SK-N-SH (cell line): Measurements from ENCODE around the gene WNK2.

ENCODE experiments used
- CTCF ChIP-seq: fragments of 200-600 bp; sonication (generic); IDR thresholded peaks from 2 replicates; pipeline ENCODE4 v1.6.1; 2017; ENCODE audit warnings: antibody characterized with exemption, mild to moderate bottlenecking, moderate library complexity
- EP300 ChIP-seq, 2 experiments: IDR thresholded peaks; 2 replicates each; pipeline versions ENCODE4 v1.4.0 to v1.6.1; 2012; ENCODE audit warnings: borderline replicate concordance in 1 of 2, low read depth in 1 of 2, low read length in 1 of 2
- MAX ChIP-seq: IDR thresholded peaks from 2 replicates; pipeline ENCODE4 v1.4.0; 2012; ENCODE audit warnings: low read depth
- MXI1 ChIP-seq: IDR thresholded peaks from 2 replicates; pipeline ENCODE4 v1.6.1; 2012; ENCODE audit warnings: mild to moderate bottlenecking, low read depth, low read length, improper control_type of control experiment
- NRF1 ChIP-seq: IDR thresholded peaks from 2 replicates; pipeline ENCODE4 v1.6.1; 2012; ENCODE audit warnings: low read depth, mild to moderate bottlenecking, low read length

GRCh38 chr9:93303806-93304573 is 120.1 kb downstream of the WNK2 start:
- TF ChIP-seq NRF1 (no peak), MXI1 (no peak), CTCF (no peak), MAX (no peak), EP300 (IDR thresholded peaks at IDR 0.05; ENCODE audit: borderline replicate concordance in 1 of 2, low read depth in 1 of 2, low read length in 1 of 2) (no peak)
